ENCODE results near the gene VWA8. TPM values are rescaled to one million over a fixed set of nuclear protein-coding genes. Genes with fewer than 3 reads are reported as not detected.
A peak's percentile ranks its signal among the peaks of the same experiment; 100 is the strongest.
"Not testable (repeated sequence)": the region's sequence is repeated elsewhere in the genome, so short reads cannot be mapped to it uniquely, and the experiment has no call there.

The VWA8 gene
- total and polyA plus RNA-seq, 7 donors, result 3.0 to 37.5 (median 24.7) TPM

DNA sequence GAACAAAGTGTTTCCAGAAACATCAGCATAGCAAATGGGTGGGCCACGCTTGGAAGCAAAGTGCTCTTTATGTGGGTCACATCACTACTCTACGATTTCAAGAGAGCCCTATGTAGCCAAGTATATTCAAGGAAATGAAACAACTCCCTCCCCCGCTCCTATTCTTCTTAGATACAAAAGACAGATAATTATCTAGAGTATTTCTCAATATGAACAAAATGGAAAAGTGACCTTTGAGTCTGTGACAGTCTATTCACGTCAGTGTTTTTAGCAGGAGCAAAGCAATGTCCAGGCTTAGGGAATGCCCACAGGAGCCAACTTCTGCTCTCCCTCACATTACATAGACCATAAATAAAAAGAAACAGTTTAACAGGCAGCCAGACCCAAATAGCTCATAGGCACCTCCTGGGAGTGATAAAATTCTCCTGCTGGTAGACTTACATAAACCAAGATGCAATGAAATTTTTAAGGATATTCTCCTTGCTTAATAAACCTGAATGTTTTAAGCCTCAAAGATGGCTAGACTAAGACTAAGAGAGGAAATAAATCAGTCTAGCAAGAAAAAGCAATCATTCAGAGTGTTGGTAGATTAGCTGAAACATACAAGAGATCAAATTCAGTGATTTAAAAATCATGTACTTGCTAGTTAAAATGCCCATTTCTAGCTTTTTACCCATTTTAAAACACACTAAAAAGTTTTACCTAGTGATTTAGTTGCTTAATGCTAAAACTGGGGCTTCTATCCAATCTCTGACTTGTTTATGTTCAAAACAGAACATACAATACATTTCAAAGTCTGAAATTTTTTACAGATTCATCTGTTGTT, 320.7 kb downstream of the VWA8 start:
- H3K27me3 ChIP-seq, result no peaks in the 10 kb centered on the region
- peak overlapping the region; percentile 42 to 71 (median 56) for H3K27ac ChIP-seq
- no peak overlapping the region for H3K4me3 ChIP-seq
- H3K9me3 ChIP-seq, result no peaks in the 10 kb centered on the region
- TF ChIP-seq EP300 (IDR thresholded peaks at IDR 0.05) (peak in 2 of 4 donors; percentile 40 to 49), POLR2A (IDR thresholded peaks at IDR 0.05) (no peak), POLR2AphosphoS5 (IDR thresholded peaks at IDR 0.05) (peak; percentile 24 to 76 (median 70))
- TF ChIP-seq, protein P1, sequence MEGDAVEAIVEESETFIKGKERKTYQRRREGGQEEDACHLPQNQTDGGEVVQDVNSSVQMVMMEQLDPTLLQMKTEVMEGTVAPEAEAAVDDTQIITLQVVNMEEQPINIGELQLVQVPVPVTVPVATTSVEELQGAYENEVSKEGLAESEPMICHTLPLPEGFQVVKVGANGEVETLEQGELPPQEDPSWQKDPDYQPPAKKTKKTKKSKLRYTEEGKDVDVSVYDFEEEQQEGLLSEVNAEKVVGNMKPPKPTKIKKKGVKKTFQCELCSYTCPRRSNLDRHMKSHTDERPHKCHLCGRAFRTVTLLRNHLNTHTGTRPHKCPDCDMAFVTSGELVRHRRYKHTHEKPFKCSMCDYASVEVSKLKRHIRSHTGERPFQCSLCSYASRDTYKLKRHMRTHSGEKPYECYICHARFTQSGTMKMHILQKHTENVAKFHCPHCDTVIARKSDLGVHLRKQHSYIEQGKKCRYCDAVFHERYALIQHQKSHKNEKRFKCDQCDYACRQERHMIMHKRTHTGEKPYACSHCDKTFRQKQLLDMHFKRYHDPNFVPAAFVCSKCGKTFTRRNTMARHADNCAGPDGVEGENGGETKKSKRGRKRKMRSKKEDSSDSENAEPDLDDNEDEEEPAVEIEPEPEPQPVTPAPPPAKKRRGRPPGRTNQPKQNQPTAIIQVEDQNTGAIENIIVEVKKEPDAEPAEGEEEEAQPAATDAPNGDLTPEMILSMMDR (IDR thresholded peaks at IDR 0.05), result peak in 1 of 4 experiments; percentile 7
- intact Hi-C loops (cut with DNase I), result no loop called here
- DNase-seq, result peak; percentile 77
- H3K4me1 ChIP-seq, result peaks cover 0 to 45% (median 33%) of the 10 kb centered on the region in 4 donors
- no peaks in the 10 kb centered on the region for H3K36me3 ChIP-seq
- 72 to 74% methylated on average over 4 of the region's 4 CpGs for WGBS, 2 donors

DNA sequence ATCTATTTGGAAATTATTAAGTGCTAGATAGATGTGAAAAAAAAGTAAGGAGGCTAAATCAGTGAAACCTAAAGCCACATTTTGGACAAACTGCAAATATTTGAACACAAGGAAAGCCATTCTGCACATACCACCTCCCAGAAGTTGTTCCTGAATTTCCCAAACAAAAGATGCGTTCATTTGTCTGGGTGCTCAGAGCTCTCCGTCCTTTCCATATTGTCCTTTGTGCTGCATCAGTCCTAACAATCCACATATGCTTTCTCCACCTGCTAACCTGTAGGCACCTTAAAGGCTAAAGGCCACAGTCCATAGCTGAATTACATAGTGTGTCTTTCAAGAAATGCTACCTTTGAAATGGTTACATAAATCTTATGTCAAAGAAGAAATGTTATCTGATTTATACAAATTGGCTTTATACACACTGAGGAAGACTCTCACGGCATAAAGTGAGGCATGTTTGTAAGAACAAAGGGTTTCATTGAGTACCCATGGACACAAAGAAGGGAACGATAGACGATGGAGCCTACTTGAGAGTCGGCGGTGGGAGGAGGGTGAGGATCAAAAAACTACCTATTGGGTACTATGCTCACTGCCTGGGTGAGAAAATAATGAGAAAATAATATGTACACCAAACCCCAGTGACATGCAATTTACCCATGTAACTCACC, 321.5 kb downstream of the VWA8 start:
- no peak for DNase-seq
- peak overlapping the region; percentile 42 to 71 (median 56) for H3K27ac ChIP-seq
- H3K9me3 ChIP-seq, result no peaks in the 10 kb centered on the region
- 94 to 97% methylated on average over 7 of the region's 7 CpGs for WGBS, 2 donors
- H3K27me3 ChIP-seq, result no peaks in the 10 kb centered on the region
- H3K36me3 ChIP-seq, result no peaks in the 10 kb centered on the region
- TF ChIP-seq EP300 (IDR thresholded peaks at IDR 0.05) (no peak), POLR2A (IDR thresholded peaks at IDR 0.05) (no peak), POLR2AphosphoS5 (IDR thresholded peaks at IDR 0.05) (no peak)
- TF ChIP-seq, protein P1 (IDR thresholded peaks at IDR 0.05), result no peak
- intact Hi-C loops (cut with DNase I), result no loop called here
- peaks cover 0 to 37% (median 27%) of the 10 kb centered on the region in 4 donors for H3K4me1 ChIP-seq
- H3K4me3 ChIP-seq, result no peak overlapping the region

DNA sequence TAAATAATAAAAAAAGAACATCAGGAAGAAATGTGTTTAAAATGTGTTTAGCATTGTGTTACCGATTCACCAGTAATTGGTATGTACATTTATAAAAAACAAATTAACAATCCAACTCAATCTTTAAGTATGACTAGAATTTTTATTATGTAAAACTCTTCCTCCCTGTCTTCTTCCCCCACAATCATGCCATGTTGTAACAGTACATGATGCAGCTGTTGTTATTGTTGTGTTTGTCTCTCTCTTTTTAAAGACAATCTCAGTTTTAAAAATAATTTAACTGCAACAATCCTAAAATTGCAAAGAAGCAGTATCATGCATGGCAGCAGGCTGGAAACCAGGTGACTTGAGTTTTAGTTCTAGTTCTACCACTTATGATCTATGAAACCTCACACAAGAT, 323.3 kb downstream of the VWA8 start:
- DNase-seq, result no peak
- Histone ChIP-seq H3K27me3 (no peaks in the 10 kb centered on the region), H3K9me3 (no peaks in the 10 kb centered on the region), H3K36me3 (no peaks in the 10 kb centered on the region), H3K27ac (no peak overlapping the region), H3K4me1 (peaks cover 0 to 34% (median 25%) of the 10 kb centered on the region in 4 donors), H3K4me3 (no peak overlapping the region)
- 93 to 97% methylated on average over 1 of the region's 1 CpG for WGBS, 2 donors
- intact Hi-C loops (cut with DNase I), result no loop called here
- no peak for TF ChIP-seq POLR2AphosphoS5 (IDR thresholded peaks at IDR 0.05)

DNA sequence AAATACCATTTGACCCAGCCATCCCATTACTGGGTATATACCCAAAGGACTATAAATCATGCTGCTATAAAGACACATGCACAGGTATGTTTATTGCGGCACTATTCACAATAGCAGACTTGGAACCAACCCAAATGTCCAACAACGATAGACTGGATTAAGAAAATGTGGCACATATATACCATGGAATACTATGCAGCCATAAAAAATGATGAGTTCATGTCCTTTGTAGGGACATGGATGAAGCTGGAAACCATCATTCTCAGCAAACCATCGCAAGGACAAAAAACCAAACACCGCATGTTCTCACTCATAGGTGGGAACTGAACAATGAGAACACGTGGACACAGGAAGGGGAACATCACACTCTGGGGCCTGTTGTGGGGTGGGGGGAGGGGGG, 323.9 kb downstream of the VWA8 start:
- 90 to 93% methylated on average over 4 to 5 of the region's 5 CpGs for WGBS, 2 donors
- peaks cover 0 to 37% (median 26%) of the 10 kb centered on the region in 4 donors for H3K4me1 ChIP-seq
- intact Hi-C loops (cut with DNase I); H3K36me3 ChIP-seq; H3K4me3 ChIP-seq; DNase-seq; H3K27ac ChIP-seq; H3K9me3 ChIP-seq; H3K27me3 ChIP-seq: not testable (repeated sequence)

DNA sequence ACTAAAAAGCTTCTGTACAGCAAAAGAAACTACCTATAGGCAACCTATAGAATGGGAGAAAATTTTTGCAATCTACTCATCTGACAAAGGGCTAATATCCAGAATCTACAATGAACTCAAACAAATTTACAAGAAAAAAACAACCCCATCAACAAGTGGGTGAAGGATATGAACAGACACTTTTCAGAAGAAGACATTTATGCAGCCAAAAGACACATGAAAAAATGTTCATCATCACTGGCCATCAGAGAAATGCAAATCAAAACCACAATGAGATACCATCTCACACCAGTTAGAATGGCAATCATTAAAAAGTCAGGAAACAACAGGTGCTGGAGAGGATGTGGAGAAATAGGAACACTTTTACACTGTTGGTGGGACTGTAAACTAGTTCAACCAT, 324.3 kb downstream of the VWA8 start:
- H3K4me3 ChIP-seq; H3K36me3 ChIP-seq; H3K9me3 ChIP-seq; intact Hi-C loops (cut with DNase I); DNase-seq; H3K27me3 ChIP-seq; H3K27ac ChIP-seq: not testable (repeated sequence)
- peaks cover 0 to 37% (median 28%) of the 10 kb centered on the region in 4 donors for H3K4me1 ChIP-seq

DNA sequence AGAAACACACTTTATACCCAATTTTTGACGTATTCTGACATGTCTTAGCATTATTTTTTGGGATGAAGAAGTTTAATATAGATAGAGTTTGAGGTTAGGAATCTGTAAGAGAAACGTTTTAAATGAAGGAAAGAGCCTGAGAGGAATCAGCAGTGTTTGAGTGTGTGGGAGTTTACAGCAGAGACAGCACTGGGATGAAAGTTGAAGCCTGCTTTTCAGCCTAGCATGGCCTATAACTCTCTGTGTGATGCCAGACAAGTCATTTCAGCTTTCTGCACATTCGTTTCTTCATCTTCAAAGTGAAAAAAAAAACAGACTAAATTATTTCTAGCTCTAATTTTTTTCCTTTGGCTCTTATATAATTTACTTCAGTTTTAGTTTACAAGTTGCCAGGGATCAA, 326.5 kb downstream of the VWA8 start:
- H3K27ac ChIP-seq, result no peak overlapping the region
- H3K36me3 ChIP-seq, result no peaks in the 10 kb centered on the region
- 86% methylated on average over 3 of the region's 3 CpGs for WGBS, 2 donors
- no peak overlapping the region for H3K4me3 ChIP-seq
- DNase-seq, result no peak
- intact Hi-C loops (cut with DNase I), result no loop called here
- peaks cover 0 to 21% (median 9%) of the 10 kb centered on the region in 4 donors for H3K4me1 ChIP-seq
- no peaks in the 10 kb centered on the region for H3K9me3 ChIP-seq
- no peak for TF ChIP-seq EP300 (IDR thresholded peaks at IDR 0.05)
- no peak for TF ChIP-seq POLR2A (IDR thresholded peaks at IDR 0.05)
- TF ChIP-seq, protein P1 (IDR thresholded peaks at IDR 0.05), result no peak
- no peak for TF ChIP-seq POLR2AphosphoS5 (IDR thresholded peaks at IDR 0.05)
- no peaks in the 10 kb centered on the region for H3K27me3 ChIP-seq
